PC-3 (cell line): ENCODE data around the gene TTC9B. TPM values are rescaled to one million over a fixed set of nuclear protein-coding genes. Genes with fewer than 3 reads are reported as not detected.

Experiments used
- ATAC-seq: fragments of 200-7000 bp; cut with Tn5 transposase; 2 replicates; pipeline ENCODE4 v1.9.1; 2020; ENCODE audit warnings: mild to moderate bottlenecking, moderate library complexity
- Bru-seq: library from RNA; stranded (reverse); fragments of 400-500 nt; gene quantifications from one replicate; lab custom pipeline; 2021; lab: Mats Ljungman, UMichigan
- BruChase-seq, 2 experiments: library from RNA; stranded (reverse); fragments of 400-500 nt; gene quantifications; one replicate each; lab custom pipeline; 2021; lab: Mats Ljungman, UMichigan
- BruUV-seq: library from RNA; stranded (reverse); fragments of 400-500 nt; replicated peaks from 2 replicates; lab custom pipeline; 2021; lab: Mats Ljungman, UMichigan
- CTCF ChIA-PET: fragments of 300-600 bp; sonication (Branson Sonifier 250); formaldehyde crosslinking; loops from one replicate; lab custom pipeline; 2022; ENCODE audit warnings: antibody characterized with exemption; lab: Charles Lee
- POLR2A ChIA-PET: fragments of 300-600 bp; sonication (Branson Sonifier 250); formaldehyde crosslinking; loops from one replicate; lab custom pipeline; 2022; ENCODE audit warnings: antibody characterized with exemption; ENCODE audit not compliant: unreplicated experiment; lab: Charles Lee
- DNase-seq: peaks from one replicate; pipeline ENCODE4 v3.0.0-alpha.2; 2015
- H2AFZ ChIP-seq: fragments of 300-600 bp; sonication (generic); 2 replicates; pipeline ENCODE4 v1.6.0; 2016; ENCODE audit warnings: antibody characterized with exemption, low read length
- H3F3A ChIP-seq: fragments of 300-600 bp; sonication (generic); one replicate; pipeline ENCODE4 v1.6.0; 2017; ENCODE audit warnings: antibody characterized with exemption, low read length, control low read depth, mild to moderate bottlenecking; ENCODE audit not compliant: unreplicated experiment
- H3K27ac ChIP-seq: fragments of 300-600 bp; sonication (generic); 2 replicates; pipeline ENCODE4 v1.5.1; 2016; ENCODE audit warnings: mild to moderate bottlenecking, low read length
- H3K27me3 ChIP-seq: fragments of 300-600 bp; sonication (generic); 2 replicates; pipeline ENCODE4 v1.6.1; 2016; ENCODE audit warnings: low read length, mixed read lengths
- H3K36me3 ChIP-seq: fragments of 300-600 bp; sonication (generic); 2 replicates; pipeline ENCODE4 v1.6.1; 2016; ENCODE audit warnings: low read depth, mixed run types, low read length, mixed read lengths
- H3K4me1 ChIP-seq: fragments of 300-600 bp; sonication (generic); 2 replicates; pipeline ENCODE4 v1.5.1; 2016; ENCODE audit warnings: low read length; ENCODE audit not compliant: insufficient read depth
- H3K4me2 ChIP-seq: fragments of 300-600 bp; sonication (generic); 2 replicates; pipeline ENCODE4 v1.6.0; 2016; ENCODE audit warnings: low read length
- H3K4me3 ChIP-seq: fragments of 300-600 bp; sonication (generic); 2 replicates; pipeline ENCODE4 v1.5.1; 2016; ENCODE audit warnings: mild to moderate bottlenecking, low read length, mixed read lengths
- H3K79me2 ChIP-seq: fragments of 300-600 bp; sonication (generic); 2 replicates; pipeline ENCODE4 v1.6.1; 2017; ENCODE audit warnings: low read length, mixed read lengths
- H3K9ac ChIP-seq: fragments of 300-600 bp; sonication (generic); 2 replicates; pipeline ENCODE4 v1.6.0; 2016; ENCODE audit warnings: mild to moderate bottlenecking, low read length
- H3K9me2 ChIP-seq: fragments of 300-600 bp; sonication (generic); replicated peaks from 2 replicates; pipeline ENCODE4 v1.6.1; 2016; ENCODE audit warnings: mixed run types, low read length, mixed read lengths
- H3K9me3 ChIP-seq: fragments of 300-600 bp; sonication (generic); 2 replicates; pipeline ENCODE4 v1.6.1; 2016; ENCODE audit warnings: low read length, mixed read lengths
- H4K20me1 ChIP-seq: fragments of 300-600 bp; sonication (generic); 2 replicates; pipeline ENCODE4 v1.6.1; 2016; ENCODE audit warnings: low read length, mixed read lengths
- CTCF ChIP-seq: fragments of 300-600 bp; sonication (generic); conservative IDR thresholded peaks from 2 replicates; pipeline ENCODE4 v1.5.1; 2017; ENCODE audit warnings: antibody characterized with exemption, low read depth, mild to moderate bottlenecking, low read length
- EZH2 ChIP-seq: fragments of 300-600 bp; sonication (generic); IDR thresholded peaks from one replicate; pipeline ENCODE4 v1.6.1; 2017; ENCODE audit warnings: antibody characterized with exemption, mild to moderate bottlenecking, low read length; ENCODE audit not compliant: unreplicated experiment
- EZH2phosphoT487 ChIP-seq: fragments of 300-600 bp; sonication (generic); IDR thresholded peaks from 2 replicates; pipeline ENCODE4 v1.6.1; 2018; ENCODE audit warnings: mild to moderate bottlenecking, antibody characterized with exemption, low read length, borderline replicate concordance
- intact Hi-C: fragments of 100-400 bp; cut with micrococcal nuclease; formaldehyde crosslinking; loops from 2 replicates; pipeline ENCODE4 v1.9.0; 2023
- long read RNA-seq: library from polyadenylated mRNA; unstranded; transcript quantifications from one replicate; pipeline ENCODE4 v2.0.0, GENCODE V29; 2021; ENCODE audit not compliant: unreplicated experiment
- total RNA-seq: library from RNA; depleted of rRNA; stranded (reverse); fragments of >200 nt; gene quantifications from 2 replicates; pipeline ENCODE4 v1.2.3, GENCODE V29; 2014; rRNA removed

Gene TTC9B
- total RNA-seq (0.15 and 0.17 TPM in 2 replicates), Bru-seq, nascent RNA (not detected), BruChase-seq, experiment 1, labeled RNA remaining after a 6-hour chase (percentile 27 among the genes with signal in this experiment), BruChase-seq, experiment 2, labeled RNA remaining after a 2-hour chase (percentile 18 among the genes with signal in this experiment)
- long read RNA-seq = 0 reads

- no TSS peak for BruUV-seq
- POLR2A ChIA-PET = no interaction called here
Measured at GRCh38 chr19:40217934-40218890, at the start of gene TTC9B. Gene TTC9B (minus strand): TSS chr19:40218384. CDS start chr19:40218381, 3 bp downstream.

GRCh38 chr19:40267601-40267997, 49.4 kb upstream of the TTC9B start:
- Histone ChIP-seq H3K9me2 (no peaks in the 10 kb centered on the region), H3K79me2 (peaks cover 34% of the 10 kb centered on the region), H3F3A (no peaks in the 10 kb centered on the region), H2AFZ (no peak overlapping the region), H4K20me1 (no peaks in the 10 kb centered on the region), H3K4me2 (no peak overlapping the region), H3K4me1 (no peaks in the 10 kb centered on the region), H3K9me3 (no peaks in the 10 kb centered on the region), H3K4me3 (no peak overlapping the region), H3K9ac (no peak overlapping the region), H3K36me3 (no peaks in the 10 kb centered on the region), H3K27ac (no peak overlapping the region), H3K27me3 (no peaks in the 10 kb centered on the region)
- BruUV-seq = no TSS peak
- no peak for ATAC-seq
- intact Hi-C loops = no loop called here
- no peak for TF ChIP-seq CTCF
- no peak for TF ChIP-seq EZH2phosphoT487
- no peak for TF ChIP-seq EZH2
- CTCF ChIA-PET = no interaction called here
- DNase-seq = no peak
- POLR2A ChIA-PET = no interaction called here

More at GRCh38 chr19:40217934-40218890, at the start of gene TTC9B:
- ATAC-seq (no peak), DNase-seq (no peak)
- Histone ChIP-seq H3K9ac (peak within 1 kb of the TSS; percentile 56), H3K9me2 (no peaks in the 10 kb centered on the region), H3K4me2 (peak within 1 kb of the TSS; percentile 90), H3K27ac (peak within 1 kb of the TSS; percentile 81), H3K4me1 (peaks cover 24% of the 10 kb centered on the region), H2AFZ (peak within 1 kb of the TSS; percentile 85), H3K79me2 (no peaks in the 10 kb centered on the region), H3K4me3 (peak within 1 kb of the TSS; percentile 68), H3K9me3 (no peaks in the 10 kb centered on the region), H4K20me1 (no peaks in the 10 kb centered on the region), H3K27me3 (no peaks in the 10 kb centered on the region), H3K36me3 (no peaks in the 10 kb centered on the region), H3F3A (no peaks in the 10 kb centered on the region)
- CTCF ChIA-PET = interaction anchor here (0.5 kb wide), 1 partner anchor 75 kb away, joined by 6 read pairs; no protein-coding TSS in a partner anchor
- TF ChIP-seq CTCF (no peak), EZH2 (no peak), EZH2phosphoT487 (no peak)
- intact Hi-C loops = no loop called here
